GM12878 (cell line): ENCODE measurements around the gene DDX19B. TPM values are rescaled to one million over a fixed set of nuclear protein-coding genes. Genes with fewer than 3 reads are reported as not detected.

ENCODE experiments used
- BACH1 ChIP-seq: fragments of 450-650 bp; IDR thresholded peaks from 2 replicates; pipeline ENCODE4 v1.6.1; 2017; ENCODE audit warnings: mild to moderate bottlenecking, borderline replicate concordance
- BMI1 ChIP-seq: fragments of 450-650 bp; IDR thresholded peaks from 2 replicates; pipeline ENCODE4 v1.6.1; 2016; ENCODE audit warnings: mild to moderate bottlenecking, moderate library complexity, borderline replicate concordance
- FOXK2 ChIP-seq: fragments of 450-650 bp; IDR thresholded peaks from 2 replicates; pipeline ENCODE4 v1.6.1; 2017; ENCODE audit warnings: mild to moderate bottlenecking, moderate library complexity
- IKZF2 ChIP-seq, 2 experiments: fragments of 450-650 bp; IDR thresholded peaks; 2 replicates each; pipeline ENCODE4 v1.6.1; 2017; ENCODE audit warnings: mild to moderate bottlenecking in 2 of 2, moderate library complexity in 2 of 2
- MLLT1 ChIP-seq: fragments of 450-650 bp; IDR thresholded peaks from 2 replicates; pipeline ENCODE4 v1.6.1; 2016; ENCODE audit warnings: mild to moderate bottlenecking
- NFXL1 ChIP-seq: fragments of 450-650 bp; IDR thresholded peaks from 2 replicates; pipeline ENCODE4 v1.6.1; 2017; ENCODE audit warnings: antibody characterized with exemption, mild to moderate bottlenecking, borderline replicate concordance
- NFYB ChIP-seq: IDR thresholded peaks from 2 replicates; pipeline ENCODE4 v1.6.1; 2011; ENCODE audit warnings: low read depth, mild to moderate bottlenecking, low read length, improper control_type of control experiment, moderate library complexity; ENCODE audit not compliant: insufficient read depth
- NR2C1 ChIP-seq: fragments of 450-650 bp; IDR thresholded peaks from 2 replicates; pipeline ENCODE4 v1.6.1; 2017; ENCODE audit warnings: antibody characterized with exemption, mild to moderate bottlenecking, moderate library complexity
- RCOR1 ChIP-seq: conservative IDR thresholded peaks from 2 replicates; pipeline ENCODE4 v1.6.1; 2012; ENCODE audit warnings: low read depth, low read length, improper control_type of control experiment
- SKIL ChIP-seq: fragments of 450-650 bp; IDR thresholded peaks from 2 replicates; pipeline ENCODE4 v1.6.1; 2017; ENCODE audit warnings: mild to moderate bottlenecking, low read depth, inconsistent platforms; ENCODE audit not compliant: poor library complexity, severe bottlenecking
- YY1 ChIP-seq: IDR thresholded peaks from 2 replicates; pipeline ENCODE4 v1.6.1; 2011; ENCODE audit warnings: low read depth, mild to moderate bottlenecking, low read length
- polyA plus RNA-seq, 11 experiments: library from polyadenylated mRNA; depleted of rRNA in 4 of 11; unstranded in 6 of 11; stranded (reverse) in 5 of 11; fragments of >200 nt; fragmentation: Nextera tagmentation in 4 of 11; fragmentation: Illumina TruSeq in 1 of 11; extraction: Ambion mirVana in 4 of 11; extraction: Trizol in 1 of 11; gene quantifications; 1 replicate in 1 of 11; 2 replicates in 10 of 11; pipeline versions ENCODE4 v1.2.1 to v1.2.3, GENCODE V29; 2011 to 2016; ENCODE audit warnings: inconsistent platforms in 2 of 11, missing spikeins in 2 of 11, low read depth in 1 of 11
- total RNA-seq, 4 experiments: library from RNA; depleted of rRNA in 3 of 4; stranded (reverse); fragments of >200 nt in 3 of 4; fragmentation: Illumina TruSeq in 1 of 4; extraction: Trizol in 1 of 4; gene quantifications; 2 replicates each; pipeline versions ENCODE4 v1.2.1 to v1.2.3, GENCODE V29; 2013 to 2021

The DDX19B gene
- total and polyA plus RNA-seq, 10 of the 15 experiments (the other 5 are each of a cell fraction or from before 2014, with no cell fraction given): 14.1 to 69.1 (median 42.5) TPM

- no peak for TF ChIP-seq BMI1
- TF ChIP-seq NFYB: no peak
- no peak for TF ChIP-seq NFXL1
- no peak for TF ChIP-seq YY1
- TF ChIP-seq FOXK2: no peak
- no peak for TF ChIP-seq MLLT1
- no peak for TF ChIP-seq SKIL
- no peak for TF ChIP-seq BACH1
- TF ChIP-seq IKZF2 (IDR thresholded peaks at IDR 0.05): no peak
- no peak for TF ChIP-seq NR2C1
- no peak for TF ChIP-seq RCOR1
- TF ChIP-seq, all 136 proteins: peak for 0
Measured at GRCh38 chr16:70257391-70257790, 41.6 kb upstream of the DDX19B start (continued).
